GM21390 (cell line): Measurements from ENCODE around the gene CHRNG.
A peak's percentile ranks its signal among the peaks of the same experiment; 100 is the strongest.
"Not testable (repeated sequence)": the region's sequence is repeated elsewhere in the genome, so short reads cannot be mapped to it uniquely, and the experiment has no call there.

Experiments
- ATAC-seq: cut with Tn5 transposase; IDR thresholded peaks from one replicate; pipeline ENCODE4 v1.9.1; 2021; ENCODE audit not compliant: unreplicated experiment

Gene CHRNG

DNA sequence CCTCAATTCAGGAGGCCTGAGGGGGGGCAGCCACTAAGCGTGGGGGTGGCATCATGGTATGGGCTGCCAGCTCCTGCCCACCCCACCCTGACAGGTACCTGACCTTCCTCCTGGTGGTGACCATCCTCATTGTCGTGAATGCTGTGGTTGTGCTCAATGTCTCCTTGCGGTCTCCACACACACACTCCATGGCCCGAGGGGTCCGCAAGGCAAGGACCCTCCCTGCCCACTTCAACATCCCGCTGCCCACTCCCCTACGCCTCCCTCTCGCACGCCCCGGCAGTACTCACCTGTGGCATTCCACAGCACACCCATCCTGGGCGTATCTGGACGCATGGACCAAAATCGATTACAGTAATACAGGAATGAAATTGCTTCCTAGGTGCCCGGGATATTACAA, 4.0 kb downstream of the CHRNG start:
- no peak for ATAC-seq

DNA sequence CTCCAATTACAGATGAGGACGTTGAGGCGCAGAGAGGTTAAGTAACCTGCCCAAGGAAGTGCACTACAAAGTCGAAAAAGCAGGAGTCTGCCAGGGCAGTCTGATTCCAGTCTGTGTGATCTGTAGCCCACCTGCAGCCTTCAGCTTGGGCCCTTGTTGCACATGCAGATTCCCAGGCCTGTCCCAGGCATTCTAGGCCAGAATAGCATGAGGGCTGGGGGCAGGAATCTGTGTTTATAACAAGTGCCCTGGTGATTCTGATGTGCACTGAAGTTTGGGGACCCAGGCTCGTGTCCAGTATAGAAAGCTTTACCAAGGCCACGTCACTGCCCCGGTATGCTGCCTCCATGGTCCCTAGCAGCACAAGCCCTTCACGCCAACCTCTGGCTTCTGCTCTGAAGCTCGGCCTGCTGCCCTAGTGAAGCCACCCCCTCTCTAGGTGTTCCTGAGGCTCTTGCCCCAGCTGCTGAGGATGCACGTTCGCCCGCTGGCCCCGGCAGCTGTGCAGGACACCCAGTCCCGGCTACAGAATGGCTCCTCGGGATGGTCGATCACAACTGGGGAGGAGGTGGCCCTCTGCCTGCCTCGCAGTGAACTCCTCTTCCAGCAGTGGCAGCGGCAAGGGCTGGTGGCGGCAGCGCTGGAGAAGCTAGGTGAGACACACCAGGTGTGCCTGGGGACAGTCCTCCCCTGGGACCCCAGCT, 4.6 kb downstream of the CHRNG start:
- no peak for ATAC-seq

DNA sequence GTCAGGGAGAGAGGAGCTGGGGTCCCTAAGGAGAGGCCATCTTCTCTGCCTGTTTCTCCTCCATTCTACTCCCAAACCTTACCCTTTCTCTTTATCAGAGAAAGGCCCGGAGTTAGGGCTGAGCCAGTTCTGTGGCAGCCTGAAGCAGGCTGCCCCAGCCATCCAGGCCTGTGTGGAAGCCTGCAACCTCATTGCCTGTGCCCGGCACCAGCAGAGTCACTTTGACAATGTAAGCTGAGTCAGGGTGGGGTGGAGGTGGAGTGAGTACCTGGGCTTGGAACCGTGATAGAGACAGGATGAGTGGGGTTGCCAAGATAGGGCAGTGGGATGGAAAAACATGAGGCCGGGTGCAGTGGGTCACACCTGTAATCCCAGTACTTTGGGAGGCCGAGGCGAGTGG, 5.2 kb downstream of the CHRNG start:
- no peak for ATAC-seq

DNA sequence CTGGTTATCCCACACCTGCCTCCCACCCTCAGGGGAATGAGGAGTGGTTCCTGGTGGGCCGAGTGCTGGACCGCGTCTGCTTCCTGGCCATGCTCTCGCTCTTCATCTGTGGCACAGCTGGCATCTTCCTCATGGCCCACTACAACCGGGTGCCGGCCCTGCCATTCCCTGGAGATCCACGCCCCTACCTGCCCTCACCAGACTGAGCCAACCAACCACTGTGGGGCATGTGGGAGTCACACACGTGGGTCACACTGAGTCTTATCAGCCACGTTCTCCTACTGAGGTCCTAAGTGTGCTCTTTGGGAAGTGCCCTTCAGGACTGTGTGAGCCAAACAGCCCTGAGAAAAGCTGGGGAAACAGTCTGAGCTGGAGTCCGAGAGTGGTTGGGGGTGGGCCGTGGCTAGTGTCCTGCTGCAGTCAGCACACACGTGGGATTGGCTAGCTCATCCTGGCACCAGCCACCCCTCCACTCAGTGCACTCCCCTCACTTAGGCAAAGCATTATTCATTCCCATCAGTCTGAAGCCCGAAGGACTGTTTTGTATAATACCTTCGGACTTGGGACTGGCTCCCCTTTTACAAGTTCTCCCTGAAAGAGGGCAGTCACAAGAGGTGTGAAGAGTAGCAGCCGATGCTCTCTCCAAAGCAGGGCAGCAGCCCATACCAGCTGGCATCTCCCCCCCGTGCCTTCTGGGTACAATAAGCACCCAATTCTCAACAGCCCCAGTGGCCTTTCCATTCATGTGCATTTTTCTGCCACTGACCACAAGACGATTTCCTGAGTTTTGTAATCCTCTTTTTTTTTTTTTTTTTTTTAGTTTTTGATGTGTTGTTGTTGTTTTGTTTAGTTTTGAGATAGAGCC, 6.3 kb downstream of the CHRNG start:
- no peak for ATAC-seq

DNA sequence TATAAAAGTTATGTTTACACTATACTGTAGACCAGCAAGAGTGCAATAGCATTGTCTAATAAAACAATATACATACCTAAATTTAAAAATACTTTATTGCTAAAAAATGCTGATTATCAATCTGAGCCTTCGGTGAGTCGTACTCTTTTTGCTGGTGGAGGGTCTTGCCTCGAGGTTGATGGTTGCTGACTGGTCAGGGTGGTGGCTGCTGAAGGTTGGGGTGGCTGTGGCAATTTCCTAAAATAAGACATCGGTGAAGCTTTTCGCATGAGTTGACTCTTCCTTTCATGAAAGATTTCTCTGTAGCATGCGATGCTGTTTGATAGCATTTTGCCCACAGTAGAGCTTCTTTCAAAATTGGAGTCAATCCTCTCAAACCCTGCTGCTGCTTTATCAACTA, 8.5 kb downstream of the CHRNG start:
- no peak for ATAC-seq

DNA sequence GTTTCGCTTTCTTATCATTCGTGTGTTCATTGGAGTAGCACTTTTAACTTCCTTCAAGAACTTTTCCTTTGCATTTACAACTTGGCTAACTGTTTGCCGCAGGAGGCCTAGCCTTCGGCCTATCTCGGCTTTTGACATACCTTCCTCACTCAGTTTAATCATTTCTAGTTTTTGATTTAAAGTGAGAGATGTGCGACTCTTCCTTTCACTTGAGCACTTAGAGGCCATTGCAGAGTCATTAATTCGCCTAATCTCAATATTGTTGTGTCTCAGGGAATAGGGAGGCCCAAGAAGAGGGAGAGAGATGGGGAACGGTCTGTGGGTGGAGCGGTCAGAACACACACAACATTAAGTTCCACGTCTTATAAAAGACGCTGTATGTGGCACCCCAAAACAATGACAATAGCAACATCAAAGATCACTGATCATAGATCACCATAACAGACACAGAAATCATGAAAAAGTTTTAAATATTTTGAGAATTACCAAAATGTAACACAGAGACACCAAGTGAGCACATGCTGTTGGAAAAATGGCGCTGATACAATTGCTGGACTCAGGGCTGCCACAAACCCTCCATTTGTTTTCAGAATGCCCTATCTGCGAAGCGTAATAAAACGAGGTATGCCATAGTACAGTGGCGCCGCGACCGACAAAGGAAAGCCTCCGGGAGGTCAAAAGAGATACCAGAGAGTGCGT, 10.3 kb downstream of the CHRNG start:
- ATAC-seq: no peak

DNA sequence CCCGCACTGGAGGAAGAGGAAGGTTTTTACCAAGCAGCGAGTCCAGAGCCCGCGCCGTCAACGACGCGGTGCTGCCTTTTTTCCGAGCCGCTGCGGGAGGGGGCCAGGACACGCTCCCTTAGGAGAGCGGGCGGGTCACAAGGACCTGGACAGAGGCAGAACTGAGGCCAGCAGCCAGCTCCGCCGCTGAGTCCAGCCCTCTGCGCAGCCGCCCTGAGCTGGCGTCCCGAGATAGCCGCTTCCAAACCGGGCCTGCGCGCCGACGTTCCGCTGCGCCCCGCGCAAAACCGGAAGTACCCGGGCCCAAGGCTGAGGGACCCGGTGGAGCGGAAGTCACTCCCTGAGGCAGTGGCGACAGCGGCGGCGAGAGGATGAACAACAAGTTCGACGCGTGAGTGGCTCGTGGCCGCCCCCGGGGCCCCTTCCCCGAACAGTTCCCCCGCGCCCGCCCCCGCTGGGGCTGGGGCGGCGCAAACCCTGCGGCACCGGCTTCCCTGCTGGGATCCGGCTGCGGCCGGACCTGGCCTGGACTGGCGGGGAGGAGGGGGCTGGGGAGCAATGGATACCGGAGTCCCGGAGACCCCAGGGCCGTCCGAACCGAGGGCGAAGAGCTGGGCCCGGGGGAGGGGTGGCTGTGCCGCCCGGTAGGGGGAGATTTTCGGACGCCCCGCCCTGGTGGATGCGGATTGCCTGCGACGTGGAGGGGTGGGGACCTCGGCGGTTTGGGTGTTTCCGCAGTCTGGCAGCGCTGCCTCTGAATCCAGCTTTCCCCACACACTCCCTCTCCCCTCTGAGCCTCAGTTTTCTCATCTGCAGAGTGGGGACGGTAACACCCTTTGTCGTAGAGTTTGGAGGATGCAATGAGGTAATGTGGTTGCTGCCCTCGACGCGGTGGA, 11.1 kb downstream of the CHRNG start, which contains the start of the genes EIF4E2 and TIGD1:
Gene EIF4E2 (plus strand): TSS at position 336 of the 896 bp plus-strand sequence. CDS start 36 bp downstream, at position 372.
Gene TIGD1 (minus strand): TSS at position 204 of the 896 bp plus-strand sequence. CDS start 675 bp downstream, outside the sequence.
- ATAC-seq: peak; percentile 91

DNA sequence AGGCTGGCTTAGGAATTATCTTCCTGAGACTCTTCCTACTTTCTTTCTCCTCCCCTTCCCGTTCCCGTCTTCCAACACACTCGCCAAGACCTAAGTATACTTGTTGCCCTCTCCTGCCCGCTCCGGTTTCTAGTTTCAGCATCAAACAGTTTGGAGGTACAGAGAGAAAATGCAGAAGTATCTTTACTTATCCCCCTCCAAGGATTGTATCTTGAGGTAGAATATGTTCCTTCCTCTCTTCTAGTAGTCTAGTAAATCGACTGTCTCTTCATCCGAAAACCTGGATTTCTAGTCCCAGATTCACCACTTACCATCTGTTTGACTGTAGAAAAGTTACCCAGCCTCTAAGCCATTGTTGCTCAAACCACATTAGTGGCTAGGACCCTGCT, 11.8 kb downstream of the CHRNG start:
- ATAC-seq: no peak

DNA sequence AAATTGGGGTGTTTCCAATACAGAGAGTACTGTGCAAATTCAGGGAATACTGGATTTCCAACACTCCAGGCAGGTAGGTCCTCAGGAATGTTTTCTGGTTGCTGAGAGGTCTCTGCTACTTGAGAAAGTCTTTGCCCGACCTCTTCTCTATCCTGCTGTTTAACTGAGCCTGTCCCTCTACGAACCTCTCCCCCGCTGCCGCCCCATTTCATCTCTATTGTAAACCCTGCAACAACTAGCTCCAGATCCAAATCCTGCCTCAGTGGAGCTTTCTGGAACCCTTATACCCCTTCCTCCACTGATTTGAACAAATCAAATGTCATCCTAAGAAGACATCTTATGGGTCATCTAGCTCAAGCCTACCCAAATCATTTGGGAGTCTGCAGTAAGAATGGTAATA, 12.3 kb downstream of the CHRNG start:
- no peak for ATAC-seq

DNA sequence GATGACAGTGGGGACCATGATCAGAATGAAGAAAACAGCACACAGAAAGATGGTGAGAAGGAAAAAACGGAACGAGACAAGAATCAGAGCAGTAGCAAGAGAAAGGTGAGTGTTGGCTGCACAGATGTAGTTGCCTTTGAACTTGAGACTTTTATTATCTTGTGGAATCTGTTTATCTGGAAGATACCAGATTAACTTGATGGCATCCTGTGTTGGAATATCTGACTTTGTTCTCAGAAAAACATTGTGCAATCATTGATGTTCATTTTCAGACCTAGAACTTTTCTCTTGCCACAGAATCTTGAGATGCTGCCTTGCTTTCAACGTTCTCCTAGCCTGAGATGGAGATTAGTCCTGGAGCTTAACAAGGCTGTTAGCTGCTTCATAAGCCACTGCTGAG, 16.9 kb downstream of the CHRNG start:
- no peak for ATAC-seq

DNA sequence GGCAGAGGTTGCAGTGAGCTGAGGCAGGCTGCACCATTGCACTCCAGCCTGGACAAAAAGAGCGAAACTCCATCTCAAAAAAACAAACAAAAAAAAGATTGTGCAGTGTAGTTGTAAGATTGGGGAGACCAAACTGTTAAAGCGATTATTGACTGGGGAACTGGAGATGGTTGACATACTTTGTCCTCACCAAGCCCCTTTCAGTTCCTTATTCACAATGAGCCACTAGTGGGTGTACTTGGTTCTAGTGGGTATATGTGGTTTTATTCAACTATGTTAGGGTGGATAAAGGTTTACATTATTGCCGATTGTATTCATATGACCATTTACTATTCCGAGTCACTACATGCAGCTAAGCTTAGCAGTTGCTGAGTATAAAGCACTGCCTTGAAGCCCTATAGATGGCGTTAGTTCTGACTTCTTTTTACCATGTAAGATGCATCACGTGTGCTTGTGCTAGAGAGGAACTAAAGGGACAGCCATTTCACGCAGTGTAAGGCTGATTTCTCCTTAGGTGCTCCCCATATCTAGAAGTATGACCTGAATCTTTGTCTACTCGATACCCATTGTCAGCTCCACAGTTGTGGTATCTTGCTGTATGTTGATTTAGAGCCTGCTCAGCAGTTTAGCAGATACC, 23.1 kb downstream of the CHRNG start:
- ATAC-seq: no peak

DNA sequence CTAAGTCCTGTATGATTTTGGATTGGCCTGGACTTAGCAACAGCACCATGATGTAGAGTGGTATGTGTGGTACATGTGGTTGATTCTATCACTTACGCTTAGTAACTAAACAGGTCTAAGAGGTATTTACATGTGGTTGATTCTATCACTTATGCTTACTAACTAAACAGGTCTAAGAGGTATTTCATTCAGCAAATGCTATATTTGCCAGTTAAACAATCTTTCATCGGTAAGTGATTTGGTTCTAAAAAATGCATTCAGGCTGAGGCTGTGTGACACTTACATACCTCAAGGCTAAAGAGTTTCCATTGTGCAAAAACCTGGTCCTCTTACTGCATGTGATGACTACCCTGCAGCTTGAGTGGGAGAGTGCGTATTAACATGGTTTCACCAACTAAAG, 24.1 kb downstream of the CHRNG start:
- no peak for ATAC-seq

DNA sequence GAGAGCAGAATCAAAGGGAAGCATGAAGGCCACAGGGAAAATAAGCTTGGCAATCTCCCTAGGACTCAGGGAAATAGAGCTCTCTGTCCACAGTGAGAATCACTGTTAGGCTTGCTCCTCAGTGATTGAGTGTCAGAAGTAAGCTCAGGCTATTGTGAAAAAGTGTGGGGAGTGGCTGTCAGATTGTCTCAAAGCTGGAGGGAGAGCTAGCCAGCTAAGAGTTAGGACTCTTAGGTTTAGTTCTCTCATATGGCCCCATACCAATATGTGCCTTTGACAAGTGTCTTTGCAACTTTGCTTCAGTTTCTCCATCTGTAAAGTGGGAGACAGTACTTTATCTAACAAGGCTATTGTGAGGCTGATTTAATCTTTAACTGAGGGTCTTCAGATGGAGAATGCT, 28.2 kb downstream of the CHRNG start:
- no peak for ATAC-seq

DNA sequence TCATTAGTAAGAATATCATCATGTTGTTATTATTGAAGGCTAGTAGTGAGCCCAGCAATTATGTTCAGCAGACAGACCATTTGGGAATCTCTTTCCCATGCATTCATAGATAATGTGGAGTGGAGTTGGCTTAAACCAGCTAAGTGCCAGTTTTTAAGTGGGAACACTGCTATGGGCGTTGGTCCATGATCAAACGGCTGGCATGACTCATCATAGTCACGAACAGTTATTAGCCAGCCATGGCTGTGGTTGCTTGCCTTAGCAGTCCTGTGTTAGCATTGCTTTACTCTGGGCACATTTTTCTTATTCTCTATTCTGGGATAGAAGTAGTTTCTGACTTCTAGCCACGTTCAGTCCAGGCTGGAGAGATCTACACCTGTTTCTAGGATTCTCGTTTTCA, 28.7 kb downstream of the CHRNG start:
- no peak for ATAC-seq

DNA sequence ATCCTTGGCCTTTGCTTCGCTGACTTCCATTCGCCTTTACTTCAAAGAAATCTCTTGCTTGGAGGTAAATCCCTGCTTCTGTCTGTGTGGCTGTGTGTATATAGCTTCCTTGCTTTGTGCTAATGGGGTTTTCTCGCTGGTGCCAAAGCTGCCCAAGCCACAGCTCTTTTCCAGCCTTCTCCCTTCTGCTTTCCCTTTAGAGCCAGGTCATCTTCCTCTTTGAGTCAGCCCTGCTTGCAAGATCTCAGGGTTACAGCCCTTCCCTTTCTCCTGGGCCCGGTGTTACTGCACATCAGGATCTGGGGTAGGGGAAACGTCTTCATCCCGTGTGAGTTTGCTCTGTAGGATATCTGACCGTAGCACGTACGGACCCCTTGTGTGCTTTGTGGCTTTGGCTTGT, 30.0 kb downstream of the CHRNG start:
- no peak for ATAC-seq

DNA sequence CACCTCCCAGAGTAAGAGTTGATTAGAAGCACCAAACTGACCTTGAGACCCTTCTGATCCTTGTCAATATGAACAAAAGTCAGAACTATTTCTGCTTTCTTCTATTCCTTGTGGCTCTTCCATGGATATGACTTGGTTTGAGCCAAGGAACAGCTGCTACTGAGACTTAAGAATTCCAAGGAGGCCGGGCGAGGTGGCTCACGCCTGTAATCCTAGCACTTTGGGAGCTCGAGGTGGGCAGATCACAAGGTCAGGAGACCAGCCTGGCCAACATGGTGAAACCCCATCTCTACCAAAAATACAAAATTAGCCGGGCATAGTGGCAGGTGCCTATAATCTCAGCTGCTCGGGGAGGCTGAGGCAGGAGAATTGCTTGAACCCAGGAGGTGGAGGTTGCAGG, 31.0 kb downstream of the CHRNG start:
- ATAC-seq: not testable (repeated sequence)

DNA sequence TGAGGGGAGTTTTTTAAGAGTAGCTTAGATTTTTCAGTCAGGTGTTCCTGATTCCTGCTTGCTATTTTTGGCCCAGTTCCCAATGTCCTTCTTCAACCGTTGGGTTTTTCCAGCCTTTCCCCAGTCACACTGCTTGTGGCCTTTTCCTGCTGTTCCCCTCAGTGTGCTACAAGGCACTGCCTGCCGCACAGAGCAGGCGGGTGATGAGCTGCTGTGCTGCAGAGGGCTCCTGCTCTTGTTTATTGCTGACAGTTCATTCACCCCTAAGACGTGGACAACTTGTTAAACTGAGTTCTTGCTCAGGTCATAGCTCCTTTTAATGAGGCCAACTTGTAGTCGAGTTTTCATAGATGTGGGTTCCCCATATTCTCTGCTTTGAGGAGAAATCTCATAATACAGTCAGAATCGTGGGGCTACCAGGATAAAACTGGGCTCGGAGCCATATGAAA, 31.6 kb downstream of the CHRNG start:
- ATAC-seq: no peak

DNA sequence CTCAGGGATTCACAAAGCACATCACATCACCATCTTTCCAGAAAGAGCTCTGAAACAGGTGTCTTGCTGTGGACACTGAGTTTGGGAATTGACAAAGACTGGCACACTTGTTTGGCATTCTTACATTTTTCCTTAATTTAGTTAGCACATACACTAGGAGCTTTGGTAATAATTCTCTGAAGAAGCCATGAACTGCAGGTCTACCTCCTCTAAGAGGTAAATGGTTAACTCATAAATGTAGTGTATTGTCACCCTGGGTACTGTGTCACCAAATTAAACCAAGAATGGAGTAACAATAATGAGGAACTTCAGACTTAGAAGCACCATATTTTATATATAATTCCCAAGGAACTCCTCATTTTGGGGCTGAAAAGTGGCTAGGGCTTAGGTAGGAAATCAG, 33.5 kb downstream of the CHRNG start:
- no peak for ATAC-seq

DNA sequence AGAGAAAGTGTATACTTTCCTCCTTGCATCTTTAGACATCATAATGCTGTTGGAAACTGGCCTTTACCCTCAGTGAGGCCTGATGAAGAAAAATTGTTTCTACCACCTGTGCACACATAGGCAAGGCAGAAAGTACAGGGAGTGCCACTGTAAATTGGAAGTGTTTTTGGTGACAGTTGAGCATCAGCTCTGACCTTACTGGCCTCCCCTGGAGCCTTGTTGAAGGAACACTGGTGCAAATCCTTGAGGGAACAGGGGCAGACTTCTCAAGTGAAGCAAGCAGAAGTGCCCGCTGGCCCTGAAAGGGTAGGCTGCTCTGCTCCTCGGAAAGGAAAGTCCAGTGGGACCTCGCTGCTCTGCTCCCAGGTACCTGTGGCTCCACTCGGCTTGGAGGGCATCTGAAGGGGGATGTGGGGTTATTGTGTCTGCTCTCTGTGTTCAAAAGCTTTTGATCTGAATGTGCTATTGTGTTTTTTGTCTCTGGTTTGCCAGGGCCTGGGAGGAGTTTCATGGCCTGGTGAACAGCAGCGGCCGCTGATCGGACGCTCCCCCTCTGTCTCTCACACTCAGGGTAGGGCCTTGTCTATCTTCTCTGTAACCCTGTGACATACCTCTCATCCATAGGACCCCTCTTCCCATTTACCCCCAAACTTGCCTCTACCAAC, 34.4 kb downstream of the CHRNG start:
- ATAC-seq: no peak
